ENCODE measurements around the gene GP9. TPM values are rescaled to one million over a fixed set of nuclear protein-coding genes. Genes with fewer than 3 reads are reported as not detected.

The GP9 gene
- total RNA-seq, 2 experiments from 2014 or later = not detected

DNA sequence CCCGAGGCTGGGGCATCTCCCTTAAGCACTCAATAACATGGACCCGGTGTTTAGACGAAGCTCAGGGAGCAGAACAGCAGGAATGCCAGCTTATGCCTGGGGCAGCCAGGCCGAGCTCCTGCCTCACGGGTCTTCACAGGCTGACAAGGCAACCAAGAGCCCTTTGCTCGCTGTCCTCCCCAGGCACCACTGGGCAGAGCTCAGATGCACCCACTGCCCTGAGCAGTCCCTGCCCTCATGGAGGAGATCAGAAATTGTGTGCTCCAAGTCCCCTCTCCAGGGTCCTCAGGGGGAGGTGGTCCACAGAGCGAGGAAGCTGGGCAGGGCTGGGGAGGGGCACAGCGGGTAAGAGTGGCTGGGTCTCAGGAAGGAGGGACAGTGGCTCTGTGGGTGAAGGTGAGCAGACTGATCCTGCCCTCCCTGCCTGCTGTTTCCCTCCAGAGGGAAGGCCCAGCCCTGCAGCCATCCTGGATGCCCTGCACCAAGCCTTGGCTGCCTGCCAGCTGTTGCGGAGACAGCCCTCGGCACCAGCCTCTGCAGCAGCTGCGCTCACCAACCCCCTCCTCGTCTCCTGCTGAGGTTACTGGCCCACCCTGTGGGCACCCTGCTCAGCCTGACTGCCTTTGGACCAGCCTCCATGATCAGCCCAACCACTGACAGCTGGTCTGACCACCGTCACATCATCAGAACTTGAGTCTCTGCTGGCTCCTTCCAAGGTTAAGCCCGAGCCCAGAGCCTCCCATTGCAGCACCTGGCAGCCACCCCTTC is 21.1 kb upstream of the GP9 start:
- H3K27me3 Mint-ChIP-seq = peaks cover 12% of the 10 kb centered on the region
- POLR2A ChIA-PET = no interaction called here

GRCh38 chr3:129040039-129040336 is 20.6 kb upstream of the GP9 start:
- H3K4me1 Mint-ChIP-seq (ENCODE audit: low read depth) = peaks cover 2% of the 10 kb centered on the region
- no peak overlapping the region for H3K27ac Mint-ChIP-seq
- no peak overlapping the region for H3K4me3 Mint-ChIP-seq
- DNase-seq = no peak
- ChIA-PET CTCF (interaction anchor here (0.8 kb wide), 1 partner anchor 12 kb away, joined by 3 read pairs; no protein-coding TSS in a partner anchor), POLR2A (no interaction called here)
- no peaks in the 10 kb centered on the region for H3K36me3 Mint-ChIP-seq
- intact Hi-C loops (cut with micrococcal nuclease) = no loop called here
- H3K27me3 Mint-ChIP-seq = peaks cover 12% of the 10 kb centered on the region
- no peaks in the 10 kb centered on the region for H3K9me3 Mint-ChIP-seq

More for the DNA sequence above, 21.1 kb upstream of the GP9 start:
- no peaks in the 10 kb centered on the region for H3K36me3 Mint-ChIP-seq
- intact Hi-C loops (cut with micrococcal nuclease) = no loop called here
- no peaks in the 10 kb centered on the region for H3K4me1 Mint-ChIP-seq (ENCODE audit: low read depth)
- H3K27ac Mint-ChIP-seq = no peak overlapping the region
- no peak for DNase-seq
- CTCF ChIA-PET = interaction anchor here (0.8 to 1.5 kb wide), 3 partner anchors 11 to 70 kb away, joined by 3 to 4 read pairs (median 3); no protein-coding TSS in a partner anchor
- no peaks in the 10 kb centered on the region for H3K9me3 Mint-ChIP-seq
- no peak overlapping the region for H3K4me3 Mint-ChIP-seq

GRCh38 chr3:129040579-129041300 is 19.8 kb upstream of the GP9 start:
- ChIA-PET CTCF (interaction anchor here (3.0 kb wide), 1 partner anchor 11 kb away, joined by 11 read pairs; no protein-coding TSS in a partner anchor), POLR2A (no interaction called here)
- no peaks in the 10 kb centered on the region for H3K9me3 Mint-ChIP-seq
- DNase-seq = no peak
- peaks cover 4% of the 10 kb centered on the region for H3K4me1 Mint-ChIP-seq (ENCODE audit: low read depth)
- peaks cover 14% of the 10 kb centered on the region for H3K27me3 Mint-ChIP-seq
- no peak overlapping the region for H3K27ac Mint-ChIP-seq
- H3K4me3 Mint-ChIP-seq = no peak overlapping the region
- intact Hi-C loops (cut with micrococcal nuclease) = no loop called here
- no peaks in the 10 kb centered on the region for H3K36me3 Mint-ChIP-seq

GRCh38 chr3:129045675-129046036 is 14.9 kb upstream of the GP9 start:
- Mint-ChIP-seq H3K4me3 (peak overlapping the region; percentile 39), H3K4me1 (ENCODE audit: low read depth) (peaks cover 4% of the 10 kb centered on the region), H3K36me3 (peaks cover 3% of the 10 kb centered on the region), H3K27me3 (peaks cover 8% of the 10 kb centered on the region), H3K9me3 (peaks cover 7% of the 10 kb centered on the region), H3K27ac (no peak overlapping the region)
- POLR2A ChIA-PET = no interaction called here
- CTCF ChIA-PET = interaction anchor here (1.0 to 1.8 kb wide), 7 partner anchors 18 to 208 kb away, joined by 3 to 8 read pairs (median 4); partner anchors contain the start of gene COPG1
- peak; percentile 61 for DNase-seq
- intact Hi-C loops (cut with micrococcal nuclease) = no loop called here

DNA sequence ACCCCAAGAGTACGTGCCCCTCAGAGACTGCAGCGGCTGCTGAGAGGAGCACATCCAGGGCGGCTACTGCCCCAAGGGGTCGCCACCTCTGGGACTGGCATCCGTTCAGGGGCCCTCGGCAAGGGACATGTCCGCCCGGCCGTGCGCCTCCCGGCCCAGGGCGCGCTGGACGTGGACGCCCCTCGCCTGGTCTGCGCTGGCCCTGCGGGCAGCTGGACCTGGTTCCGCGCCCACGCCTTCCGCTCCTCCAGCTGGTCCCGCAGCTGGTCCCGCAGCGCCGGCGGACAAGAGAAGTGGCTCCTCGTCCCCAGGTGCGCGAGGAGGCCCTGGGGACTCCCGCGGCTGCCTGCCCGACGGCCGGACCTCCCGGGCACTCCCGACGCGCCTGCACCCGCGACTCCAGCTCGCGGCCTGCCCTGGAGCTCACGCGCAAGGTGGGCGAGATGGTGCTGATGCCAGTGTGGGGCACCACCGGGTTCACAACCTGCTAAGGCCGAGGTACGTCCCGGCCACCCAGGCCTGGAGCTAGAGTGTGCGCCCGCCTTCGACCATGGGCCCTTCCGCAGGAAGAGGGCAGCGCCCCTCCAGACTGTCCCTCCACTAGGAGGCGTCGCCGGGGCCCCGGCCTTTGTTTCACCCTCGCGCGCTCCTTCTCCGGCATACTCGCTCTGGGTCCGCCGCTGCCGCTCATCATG is 14.4 kb upstream of the GP9 start:
- peaks cover 3% of the 10 kb centered on the region for H3K36me3 Mint-ChIP-seq
- peaks cover 7% of the 10 kb centered on the region for H3K9me3 Mint-ChIP-seq
- no peak overlapping the region for H3K4me3 Mint-ChIP-seq
- POLR2A ChIA-PET = no interaction called here
- CTCF ChIA-PET = interaction anchor here (1.0 to 1.8 kb wide), 8 partner anchors 18 to 207 kb away, joined by 3 to 8 read pairs (median 4); partner anchors contain the start of gene COPG1
- intact Hi-C loops (cut with micrococcal nuclease) = no loop called here
- H3K27ac Mint-ChIP-seq = no peak overlapping the region
- H3K27me3 Mint-ChIP-seq = peaks cover 7% of the 10 kb centered on the region
- DNase-seq = no peak
- peaks cover 4% of the 10 kb centered on the region for H3K4me1 Mint-ChIP-seq (ENCODE audit: low read depth)

GRCh38 chr3:129046732-129047552 is 13.6 kb upstream of the GP9 start:
- intact Hi-C loops (cut with micrococcal nuclease) = no loop called here
- H3K4me1 Mint-ChIP-seq (ENCODE audit: low read depth) = peaks cover 4% of the 10 kb centered on the region
- H3K9me3 Mint-ChIP-seq = peaks cover 7% of the 10 kb centered on the region
- POLR2A ChIA-PET = no interaction called here
- peaks cover 3% of the 10 kb centered on the region for H3K36me3 Mint-ChIP-seq
- H3K27me3 Mint-ChIP-seq = peaks cover 4% of the 10 kb centered on the region
- no peak for DNase-seq
- no peak overlapping the region for H3K27ac Mint-ChIP-seq
- CTCF ChIA-PET = interaction anchor here (1.0 to 2.0 kb wide), 9 partner anchors 19 to 206 kb away, joined by 3 to 8 read pairs (median 4); partner anchors contain the start of gene COPG1
- H3K4me3 Mint-ChIP-seq = no peak overlapping the region

DNA sequence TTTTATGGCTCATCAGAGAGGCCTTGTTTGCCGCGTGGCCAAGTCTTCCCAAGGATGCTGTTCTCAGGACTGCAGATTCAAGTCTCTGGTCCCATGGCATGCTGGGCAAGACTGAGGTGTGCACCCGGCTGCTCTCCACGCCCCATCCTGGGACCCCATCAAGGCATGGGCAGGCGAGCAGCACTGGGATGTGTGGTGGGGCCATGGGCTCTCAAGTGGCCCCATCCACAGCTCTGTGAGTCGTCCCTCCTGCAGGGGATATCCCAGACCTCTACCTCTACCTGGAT is 13.1 kb upstream of the GP9 start:
- CTCF ChIA-PET = interaction anchor here (1.4 to 2.0 kb wide), 3 partner anchors 18 to 198 kb away, joined by 3 to 8 read pairs (median 6); no protein-coding TSS in a partner anchor

DNA sequence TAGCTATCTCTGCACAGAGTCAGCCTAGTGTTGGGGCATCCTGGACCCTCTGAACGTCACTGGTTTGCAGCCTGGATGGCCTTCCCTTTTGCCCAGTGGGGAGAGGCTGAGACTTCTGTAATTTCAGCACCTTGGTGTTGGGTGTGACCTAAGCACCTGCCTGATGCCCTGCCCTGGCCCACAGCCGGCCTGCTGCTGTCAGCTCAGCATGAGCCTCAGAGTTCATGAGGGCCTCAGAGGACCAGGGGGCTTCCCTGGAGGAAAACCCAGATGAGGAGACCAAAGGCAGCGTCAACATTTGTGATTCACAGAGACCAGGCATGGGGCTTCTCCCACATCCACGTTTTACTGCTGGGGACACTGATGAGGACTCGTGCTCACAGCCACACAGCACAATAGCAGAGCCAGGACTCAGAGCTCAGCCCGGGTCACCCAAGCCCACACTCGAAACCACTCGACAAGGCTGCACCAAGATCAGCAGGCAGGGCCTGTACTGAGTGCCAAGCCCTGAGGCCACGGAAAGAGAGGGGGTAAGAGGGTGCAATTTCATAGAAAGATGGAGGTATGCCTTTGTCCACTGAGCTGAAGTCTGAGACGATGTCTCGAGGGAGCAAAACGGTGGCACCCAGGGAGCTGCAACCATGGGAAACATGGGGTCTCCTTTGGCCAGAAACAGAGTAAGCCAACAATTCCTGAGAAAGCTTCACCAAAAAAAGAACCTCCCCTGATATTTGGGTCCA is 9.9 kb upstream of the GP9 start:
- Mint-ChIP-seq H3K36me3 (peaks cover 3% of the 10 kb centered on the region), H3K27ac (no peak overlapping the region), H3K27me3 (no peaks in the 10 kb centered on the region), H3K4me3 (no peak overlapping the region), H3K9me3 (peaks cover 7% of the 10 kb centered on the region), H3K4me1 (ENCODE audit: low read depth) (peaks cover 8% of the 10 kb centered on the region)
- CTCF ChIA-PET = interaction anchor here (0.9 to 5.3 kb wide), 9 partner anchors 9 to 195 kb away, joined by 3 to 113 read pairs (median 11); partner anchors contain the start of gene RAB43
- no peak for DNase-seq
- POLR2A ChIA-PET = interaction anchor here (0.7 kb wide), 1 partner anchor 71 kb away, joined by 3 read pairs; the partner anchor contains the start of gene RAB43
- intact Hi-C loops (cut with micrococcal nuclease) = loop anchor here (5.0 kb wide), 1 partner anchor 78 kb away; no protein-coding TSS in a partner anchor

More for the DNA sequence above, 13.1 kb upstream of the GP9 start:
- Mint-ChIP-seq H3K36me3 (peaks cover 3% of the 10 kb centered on the region), H3K27me3 (peaks cover 2% of the 10 kb centered on the region), H3K4me3 (no peak overlapping the region), H3K9me3 (peaks cover 7% of the 10 kb centered on the region), H3K4me1 (ENCODE audit: low read depth) (peaks cover 4% of the 10 kb centered on the region), H3K27ac (no peak overlapping the region)
- POLR2A ChIA-PET = no interaction called here
- DNase-seq = no peak
- intact Hi-C loops (cut with micrococcal nuclease) = no loop called here

- intact Hi-C loops (cut with micrococcal nuclease) = loop anchor here (5.0 kb wide), 1 partner anchor 80 kb away; no protein-coding TSS in a partner anchor
- Mint-ChIP-seq H3K4me1 (ENCODE audit: low read depth) (peaks cover 8% of the 10 kb centered on the region), H3K9me3 (peaks cover 7% of the 10 kb centered on the region), H3K27me3 (no peaks in the 10 kb centered on the region), H3K27ac (no peak overlapping the region), H3K36me3 (peaks cover 3% of the 10 kb centered on the region), H3K4me3 (no peak overlapping the region)
- POLR2A ChIA-PET = interaction anchor here (2.3 kb wide), 1 partner anchor 197 kb away, joined by 12 read pairs; the partner anchor contains the start of gene COPG1
- CTCF ChIA-PET = interaction anchor here (0.6 to 5.6 kb wide), 11 partner anchors 10 to 322 kb away, joined by 3 to 113 read pairs (median 11); partner anchors contain the start of gene RAB43
- no peak for DNase-seq
Observed at GRCh38 chr3:129051871-129052340, 8.7 kb upstream of the GP9 start.

- POLR2A ChIA-PET = interaction anchor here (2.3 kb wide), 1 partner anchor 196 kb away, joined by 12 read pairs; the partner anchor contains the start of gene COPG1
- H3K27me3 Mint-ChIP-seq = no peaks in the 10 kb centered on the region
- CTCF ChIA-PET = interaction anchor here (0.6 to 5.6 kb wide), 21 partner anchors 9 to 300 kb away, joined by 3 to 113 read pairs (median 7); partner anchors contain the start of gene RAB43
- DNase-seq = no peak
- H3K4me3 Mint-ChIP-seq = no peak overlapping the region
- peaks cover 3% of the 10 kb centered on the region for H3K36me3 Mint-ChIP-seq
- intact Hi-C loops (cut with micrococcal nuclease) = loop anchor here (1.0 to 5.0 kb wide), 5 partner anchors 67 to 197 kb away; partner anchors contain the start of genes COPG1 and ISY1
- H3K27ac Mint-ChIP-seq = no peak overlapping the region
- H3K4me1 Mint-ChIP-seq (ENCODE audit: low read depth) = peaks cover 8% of the 10 kb centered on the region
- H3K9me3 Mint-ChIP-seq = peaks cover 7% of the 10 kb centered on the region
Observed at GRCh38 chr3:129052675-129053074, 7.9 kb upstream of the GP9 start.
